ENCODE results near the gene RCE1. TPM values are rescaled to one million over a fixed set of nuclear protein-coding genes. Genes with fewer than 3 reads are reported as not detected.

The RCE1 gene
- total RNA-seq, 1 experiment from 2014 or later: 43.7 TPM

DNA sequence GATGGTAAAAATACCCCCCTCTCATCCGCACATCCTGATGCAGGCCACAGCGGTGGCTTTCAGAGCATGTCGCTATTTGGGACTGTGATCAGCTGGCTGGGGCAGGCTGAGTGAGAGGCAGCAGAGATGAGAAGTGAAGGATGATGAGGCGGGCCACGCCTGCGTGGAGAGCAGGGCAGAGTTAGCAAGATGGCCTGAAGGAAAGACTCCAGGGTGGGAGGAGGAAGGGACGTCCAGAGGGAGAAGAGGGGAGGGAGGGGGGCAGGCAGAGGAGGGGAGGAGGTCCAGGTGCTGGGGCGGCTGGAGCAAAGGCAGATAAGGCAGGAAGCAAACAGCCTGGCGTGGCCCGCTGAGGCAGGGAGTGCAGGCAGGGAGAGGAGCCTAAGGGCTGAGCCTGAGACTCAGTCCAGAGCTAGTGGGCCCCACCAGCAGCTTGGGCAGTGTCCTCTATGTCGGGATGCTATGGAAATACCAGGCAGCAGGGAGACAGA, 42.8 kb downstream of the RCE1 start:
- Histone ChIP-seq H3K27me3 (ENCODE audit: control insufficient read depth, insufficient read depth, low read length) (no peaks in the 10 kb centered on the region), H3K9me3 (ENCODE audit: control insufficient read depth, insufficient read depth, low read depth, low read length) (no peaks in the 10 kb centered on the region), H3K27ac (ENCODE audit: low read length) (no peak overlapping the region), H3K4me3 (ENCODE audit: low read depth in 2 of 2, low read length in 2 of 2) (no peak overlapping the region), H3K36me3 (ENCODE audit: control insufficient read depth, insufficient read depth, low read length) (no peaks in the 10 kb centered on the region), H3K4me1 (ENCODE audit: control insufficient read depth, insufficient read depth, low read length) (peaks cover 21% of the 10 kb centered on the region)
- in situ Hi-C loops (cut with HindIII; ENCODE audit: low pct_unique_long_range_greater_than_20kb, low sequenced_read_pairs): no loop called here
- ATAC-seq: no peak
- TF ChIP-seq SIN3A (IDR thresholded peaks at IDR 0.05; ENCODE audit: borderline replicate concordance, insufficient read depth, low read depth, low read length) (no peak), TCF7L2 (IDR thresholded peaks at IDR 0.05; ENCODE audit: low read depth, low read length) (no peak), POLR2AphosphoS5 (IDR thresholded peaks at IDR 0.05; ENCODE audit: low read depth, low read length) (no peak)
- TF ChIP-seq, protein P1, sequence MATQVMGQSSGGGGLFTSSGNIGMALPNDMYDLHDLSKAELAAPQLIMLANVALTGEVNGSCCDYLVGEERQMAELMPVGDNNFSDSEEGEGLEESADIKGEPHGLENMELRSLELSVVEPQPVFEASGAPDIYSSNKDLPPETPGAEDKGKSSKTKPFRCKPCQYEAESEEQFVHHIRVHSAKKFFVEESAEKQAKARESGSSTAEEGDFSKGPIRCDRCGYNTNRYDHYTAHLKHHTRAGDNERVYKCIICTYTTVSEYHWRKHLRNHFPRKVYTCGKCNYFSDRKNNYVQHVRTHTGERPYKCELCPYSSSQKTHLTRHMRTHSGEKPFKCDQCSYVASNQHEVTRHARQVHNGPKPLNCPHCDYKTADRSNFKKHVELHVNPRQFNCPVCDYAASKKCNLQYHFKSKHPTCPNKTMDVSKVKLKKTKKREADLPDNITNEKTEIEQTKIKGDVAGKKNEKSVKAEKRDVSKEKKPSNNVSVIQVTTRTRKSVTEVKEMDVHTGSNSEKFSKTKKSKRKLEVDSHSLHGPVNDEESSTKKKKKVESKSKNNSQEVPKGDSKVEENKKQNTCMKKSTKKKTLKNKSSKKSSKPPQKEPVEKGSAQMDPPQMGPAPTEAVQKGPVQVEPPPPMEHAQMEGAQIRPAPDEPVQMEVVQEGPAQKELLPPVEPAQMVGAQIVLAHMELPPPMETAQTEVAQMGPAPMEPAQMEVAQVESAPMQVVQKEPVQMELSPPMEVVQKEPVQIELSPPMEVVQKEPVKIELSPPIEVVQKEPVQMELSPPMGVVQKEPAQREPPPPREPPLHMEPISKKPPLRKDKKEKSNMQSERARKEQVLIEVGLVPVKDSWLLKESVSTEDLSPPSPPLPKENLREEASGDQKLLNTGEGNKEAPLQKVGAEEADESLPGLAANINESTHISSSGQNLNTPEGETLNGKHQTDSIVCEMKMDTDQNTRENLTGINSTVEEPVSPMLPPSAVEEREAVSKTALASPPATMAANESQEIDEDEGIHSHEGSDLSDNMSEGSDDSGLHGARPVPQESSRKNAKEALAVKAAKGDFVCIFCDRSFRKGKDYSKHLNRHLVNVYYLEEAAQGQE (IDR thresholded peaks at IDR 0.05; ENCODE audit: insufficient read depth in 1 of 2, low read depth in 2 of 2, low read length in 1 of 2): no peak
- TF ChIP-seq, protein P2, sequence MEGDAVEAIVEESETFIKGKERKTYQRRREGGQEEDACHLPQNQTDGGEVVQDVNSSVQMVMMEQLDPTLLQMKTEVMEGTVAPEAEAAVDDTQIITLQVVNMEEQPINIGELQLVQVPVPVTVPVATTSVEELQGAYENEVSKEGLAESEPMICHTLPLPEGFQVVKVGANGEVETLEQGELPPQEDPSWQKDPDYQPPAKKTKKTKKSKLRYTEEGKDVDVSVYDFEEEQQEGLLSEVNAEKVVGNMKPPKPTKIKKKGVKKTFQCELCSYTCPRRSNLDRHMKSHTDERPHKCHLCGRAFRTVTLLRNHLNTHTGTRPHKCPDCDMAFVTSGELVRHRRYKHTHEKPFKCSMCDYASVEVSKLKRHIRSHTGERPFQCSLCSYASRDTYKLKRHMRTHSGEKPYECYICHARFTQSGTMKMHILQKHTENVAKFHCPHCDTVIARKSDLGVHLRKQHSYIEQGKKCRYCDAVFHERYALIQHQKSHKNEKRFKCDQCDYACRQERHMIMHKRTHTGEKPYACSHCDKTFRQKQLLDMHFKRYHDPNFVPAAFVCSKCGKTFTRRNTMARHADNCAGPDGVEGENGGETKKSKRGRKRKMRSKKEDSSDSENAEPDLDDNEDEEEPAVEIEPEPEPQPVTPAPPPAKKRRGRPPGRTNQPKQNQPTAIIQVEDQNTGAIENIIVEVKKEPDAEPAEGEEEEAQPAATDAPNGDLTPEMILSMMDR (IDR thresholded peaks at IDR 0.05): no peak
- intact Hi-C loops (cut with micrococcal nuclease; ENCODE audit: unreplicated experiment): no loop called here
- BruUV-seq (replicated peaks): no TSS peak
- POLR2A ChIA-PET: no interaction called here
- CTCF ChIA-PET: no interaction called here
- no peak for DNase-seq (ENCODE audit: low read depth, low spot score)

DNA sequence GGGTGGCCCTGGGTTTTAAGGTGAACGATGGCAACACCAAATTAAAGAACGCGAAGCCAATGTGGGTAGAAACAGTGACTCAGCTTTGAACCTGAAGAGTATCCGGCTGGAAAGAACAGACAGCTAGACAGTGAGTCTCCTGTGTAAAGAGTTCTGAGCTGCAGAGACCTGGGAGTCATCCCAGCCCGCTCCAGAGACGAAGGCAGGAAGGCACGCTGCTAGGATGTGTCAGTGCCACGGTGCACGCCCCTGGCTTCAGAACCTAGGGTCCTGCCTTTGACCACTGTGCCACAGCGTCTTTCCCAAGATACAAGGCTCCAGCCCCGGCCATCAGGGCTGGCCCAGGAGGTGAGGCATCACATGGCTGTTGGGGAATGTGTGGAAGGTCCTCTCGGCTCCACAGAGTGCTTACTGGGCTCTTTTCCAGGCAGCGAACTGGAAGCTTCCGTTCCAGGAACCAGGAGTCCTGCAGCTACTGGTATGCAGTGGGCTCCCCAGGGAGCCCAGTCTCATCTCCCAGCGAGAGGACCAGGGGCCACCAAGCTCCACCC, 43.5 kb downstream of the RCE1 start:
- POLR2A ChIA-PET: interaction anchor here (0.6 kb wide), 1 partner anchor 60 kb away, joined by 3 read pairs; no protein-coding TSS in a partner anchor
- intact Hi-C loops (cut with micrococcal nuclease; ENCODE audit: unreplicated experiment): no loop called here
- ATAC-seq: no peak

More for the DNA sequence above, 43.5 kb downstream of the RCE1 start:
- in situ Hi-C loops (cut with HindIII; ENCODE audit: low pct_unique_long_range_greater_than_20kb, low sequenced_read_pairs): no loop called here
- no peak overlapping the region for H3K4me3 ChIP-seq (ENCODE audit: low read depth in 2 of 2, low read length in 2 of 2)
- TF ChIP-seq SIN3A (IDR thresholded peaks at IDR 0.05; ENCODE audit: borderline replicate concordance, insufficient read depth, low read depth, low read length): no peak
- TF ChIP-seq, protein P2 (IDR thresholded peaks at IDR 0.05): no peak
- TF ChIP-seq POLR2AphosphoS5 (IDR thresholded peaks at IDR 0.05; ENCODE audit: low read depth, low read length): no peak
- no peak for TF ChIP-seq TCF7L2 (IDR thresholded peaks at IDR 0.05; ENCODE audit: low read depth, low read length)
- TF ChIP-seq, protein P1 (IDR thresholded peaks at IDR 0.05; ENCODE audit: insufficient read depth in 1 of 2, low read depth in 2 of 2, low read length in 1 of 2): no peak
- H3K27me3 ChIP-seq (ENCODE audit: control insufficient read depth, insufficient read depth, low read length): no peaks in the 10 kb centered on the region
- DNase-seq (ENCODE audit: low read depth, low spot score): no peak
- CTCF ChIA-PET: no interaction called here
- no peaks in the 10 kb centered on the region for H3K36me3 ChIP-seq (ENCODE audit: control insufficient read depth, insufficient read depth, low read length)
- no TSS peak for BruUV-seq (replicated peaks)
- peaks cover 19% of the 10 kb centered on the region for H3K4me1 ChIP-seq (ENCODE audit: control insufficient read depth, insufficient read depth, low read length)
- no peak overlapping the region for H3K27ac ChIP-seq (ENCODE audit: low read length)
- peaks cover 3% of the 10 kb centered on the region; the same call in 1 of the 2 replicates for H3K9me3 ChIP-seq (ENCODE audit: control insufficient read depth, insufficient read depth, low read depth, low read length)

All from Panc1 (cell line).